ENCODE data around the gene CDHR1.

CDHR1 gene

GRCh38 chr10:84156768-84157167, 37.6 kb upstream of the CDHR1 start:
- no peak overlapping the region for H3K27ac ChIP-seq
- TF ChIP-seq CTCF (IDR thresholded peaks at IDR 0.05) (no peak), ZFX (IDR thresholded peaks at IDR 0.05; ENCODE audit: borderline replicate concordance) (no peak)

GRCh38 chr10:84158061-84158460, 36.3 kb upstream of the CDHR1 start:
- no peak for TF ChIP-seq CTCF (IDR thresholded peaks at IDR 0.05)

GRCh38 chr10:84158550-84158949, 35.8 kb upstream of the CDHR1 start:
- TF ChIP-seq ZFX (IDR thresholded peaks at IDR 0.05; ENCODE audit: borderline replicate concordance) = no peak
- TF ChIP-seq CTCF (IDR thresholded peaks at IDR 0.05) = no peak
- H3K27ac ChIP-seq = no peak overlapping the region

More at GRCh38 chr10:84158061-84158460, 36.3 kb upstream of the CDHR1 start:
- H3K27ac ChIP-seq = no peak overlapping the region

GRCh38 chr10:84159076-84159685, 35.2 kb upstream of the CDHR1 start:
- TF ChIP-seq CTCF (IDR thresholded peaks at IDR 0.05) (no peak), ZFX (IDR thresholded peaks at IDR 0.05; ENCODE audit: borderline replicate concordance) (no peak)

GRCh38 chr10:84160663-84161362, 33.5 kb upstream of the CDHR1 start:
- TF ChIP-seq CTCF (IDR thresholded peaks at IDR 0.05) (no peak; the same call in 1 of the 2 replicates), ZFX (IDR thresholded peaks at IDR 0.05; ENCODE audit: borderline replicate concordance) (no peak)

More at GRCh38 chr10:84159076-84159685, 35.2 kb upstream of the CDHR1 start:
- no peak overlapping the region for H3K27ac ChIP-seq

GRCh38 chr10:84163996-84164395, 30.3 kb upstream of the CDHR1 start:
- no peak overlapping the region for H3K27ac ChIP-seq
- no peak for TF ChIP-seq ZFX (IDR thresholded peaks at IDR 0.05; ENCODE audit: borderline replicate concordance)
- TF ChIP-seq CTCF (IDR thresholded peaks at IDR 0.05) = no peak

More at GRCh38 chr10:84160663-84161362, 33.5 kb upstream of the CDHR1 start:
- no peak overlapping the region for H3K27ac ChIP-seq

GRCh38 chr10:84164442-84164841, 29.9 kb upstream of the CDHR1 start:
- H3K27ac ChIP-seq = no peak overlapping the region
- TF ChIP-seq ZFX (IDR thresholded peaks at IDR 0.05; ENCODE audit: borderline replicate concordance) (no peak), CTCF (IDR thresholded peaks at IDR 0.05) (no peak)
